GM19240 (cell line): ENCODE data around the gene AFF1.
"Not testable (repeated sequence)": the region's sequence is repeated elsewhere in the genome, so short reads cannot be mapped to it uniquely, and the experiment has no call there.

Experiments used
- DNase-seq: peaks from one replicate; pipeline ENCODE4 v3.0.0; 2011; ENCODE audit warnings: low spot score; ENCODE audit not compliant: insufficient read length

The AFF1 gene

GRCh38 chr4:87076690-87077358, 142.0 kb downstream of the AFF1 start:
- no peak for DNase-seq

- DNase-seq = no peak
Measured at GRCh38 chr4:87077914-87078585, 143.2 kb downstream of the AFF1 start.

DNA sequence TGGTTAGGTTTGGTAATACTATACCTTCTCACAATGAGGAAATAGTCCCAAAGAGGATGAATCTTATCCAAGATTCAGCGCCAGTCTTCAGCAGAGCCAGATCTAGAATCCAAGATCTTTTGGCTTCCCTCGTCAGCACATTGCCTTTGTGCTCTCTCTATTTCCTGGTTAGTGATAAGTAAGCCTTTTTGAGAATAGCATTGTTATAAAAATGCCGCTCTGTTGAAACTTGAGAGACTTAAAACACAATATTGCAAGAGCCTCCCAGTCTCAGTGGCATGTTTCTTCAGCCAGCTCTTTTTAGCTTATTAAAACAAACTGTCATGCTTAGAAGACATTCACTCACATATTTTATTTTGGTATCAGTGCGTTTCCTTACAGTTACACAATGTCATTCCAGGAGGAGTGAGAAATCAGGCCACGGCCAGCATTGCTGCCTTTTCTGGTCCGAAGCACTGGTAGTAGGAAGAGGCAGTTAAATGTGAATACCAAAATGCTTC, 144.2 kb downstream of the AFF1 start:
- DNase-seq = no peak

DNA sequence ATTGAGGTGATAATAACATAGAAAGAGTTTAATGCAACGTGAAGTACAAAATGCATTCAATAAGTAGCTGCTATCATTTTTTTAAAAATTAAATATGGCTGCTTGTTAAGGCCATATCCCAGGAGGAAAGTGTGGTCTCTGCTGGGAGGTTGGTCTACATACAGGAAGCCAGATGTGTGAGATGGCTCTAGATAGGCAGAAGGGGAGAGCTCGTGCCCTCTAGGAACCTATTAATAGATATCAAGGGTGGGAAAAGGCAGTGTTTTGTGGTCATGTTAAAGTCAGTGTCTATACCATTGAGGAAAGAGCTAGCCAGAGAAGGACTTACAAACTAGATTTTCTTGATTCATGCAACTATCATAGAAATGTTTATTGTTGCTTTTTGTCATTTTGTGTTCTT, 145.2 kb downstream of the AFF1 start:
- DNase-seq = no peak

DNA sequence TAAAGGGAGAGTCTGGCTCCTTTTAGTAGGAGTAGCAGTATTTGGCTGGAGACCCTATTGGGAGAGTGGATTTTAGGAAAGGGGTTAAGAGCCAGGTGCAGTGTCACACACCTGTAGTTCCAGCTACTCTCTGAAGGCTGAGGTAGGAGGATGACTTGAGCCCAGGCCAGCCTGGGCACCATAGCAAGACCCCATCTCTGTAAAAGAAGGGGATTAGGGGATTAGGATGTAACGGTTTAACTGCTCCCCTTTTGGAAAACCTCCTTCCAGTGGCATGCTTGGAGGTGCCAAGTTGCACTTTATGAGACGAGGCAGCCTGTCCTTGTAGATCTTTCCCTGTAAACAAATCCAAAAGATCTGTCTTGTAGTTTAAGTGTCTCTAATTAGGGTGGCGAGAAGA, 145.7 kb downstream of the AFF1 start:
- DNase-seq = no peak

DNA sequence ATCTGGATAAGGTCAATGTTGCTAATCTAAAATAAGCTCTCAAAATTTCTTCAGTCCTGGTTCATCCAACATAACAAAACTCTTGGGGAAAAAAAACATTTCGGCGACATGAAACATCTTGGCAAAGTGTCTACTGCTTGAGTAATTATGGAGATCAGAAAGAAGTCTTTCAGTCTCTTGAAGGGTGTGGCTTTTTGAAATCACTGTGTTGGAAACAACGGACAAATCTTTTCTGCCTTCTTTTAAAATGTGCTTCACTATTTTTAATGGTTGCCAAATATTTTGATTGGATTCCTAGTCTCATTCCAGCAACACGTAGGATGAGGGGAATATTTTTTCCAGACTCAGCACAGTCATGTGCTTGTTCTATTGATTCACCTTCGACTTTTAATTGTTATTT, 147.0 kb downstream of the AFF1 start:
- DNase-seq = no peak

- not testable (repeated sequence) for DNase-seq
Measured at GRCh38 chr4:87085732-87086131, 150.9 kb downstream of the AFF1 start.

GRCh38 chr4:87086143-87086805, 151.5 kb downstream of the AFF1 start:
- no peak for DNase-seq

GRCh38 chr4:87087015-87087414, 152.2 kb downstream of the AFF1 start:
- DNase-seq = no peak

GRCh38 chr4:87087420-87087819, 152.6 kb downstream of the AFF1 start:
- DNase-seq = no peak

- DNase-seq = no peak
Measured at GRCh38 chr4:87088186-87088585, 153.4 kb downstream of the AFF1 start.

DNA sequence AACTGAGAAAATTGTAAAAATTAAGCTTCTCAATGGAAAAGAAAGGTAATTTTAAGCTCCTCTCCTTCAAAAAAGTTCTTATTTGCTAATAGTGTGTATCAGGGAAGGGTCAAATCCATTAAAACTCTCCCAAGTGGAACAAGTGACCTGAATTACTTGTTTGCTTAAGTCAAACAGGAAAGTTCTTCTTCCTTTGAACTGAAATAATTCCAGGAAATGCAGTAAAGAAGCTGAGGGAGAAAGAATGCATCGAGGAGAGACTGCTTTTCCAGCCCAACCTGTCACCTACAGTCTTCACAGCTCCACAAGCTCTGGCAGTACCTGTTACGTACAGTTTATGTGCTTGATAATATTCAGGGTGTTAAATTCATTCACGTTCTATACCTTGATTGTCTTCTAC, 154.6 kb downstream of the AFF1 start:
- no peak for DNase-seq

DNA sequence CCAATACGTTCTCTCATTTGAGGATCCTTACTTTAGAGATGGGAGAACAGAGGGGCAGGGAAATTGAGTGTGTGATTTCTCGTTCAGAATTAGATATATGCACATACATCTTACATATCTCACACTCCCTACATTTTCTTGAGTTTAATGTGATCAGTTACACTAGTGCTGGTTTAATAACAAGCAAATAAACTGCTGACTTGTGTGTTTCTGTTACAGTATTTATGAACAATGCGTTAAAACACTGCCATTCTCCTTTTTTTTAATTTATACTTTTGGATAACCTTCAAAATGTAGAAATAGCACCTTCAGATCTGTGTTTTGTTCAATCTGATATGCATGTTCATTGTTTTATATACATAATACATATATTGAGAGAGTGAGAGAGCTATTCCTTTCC, 155.5 kb downstream of the AFF1 start:
- no peak for DNase-seq

DNA sequence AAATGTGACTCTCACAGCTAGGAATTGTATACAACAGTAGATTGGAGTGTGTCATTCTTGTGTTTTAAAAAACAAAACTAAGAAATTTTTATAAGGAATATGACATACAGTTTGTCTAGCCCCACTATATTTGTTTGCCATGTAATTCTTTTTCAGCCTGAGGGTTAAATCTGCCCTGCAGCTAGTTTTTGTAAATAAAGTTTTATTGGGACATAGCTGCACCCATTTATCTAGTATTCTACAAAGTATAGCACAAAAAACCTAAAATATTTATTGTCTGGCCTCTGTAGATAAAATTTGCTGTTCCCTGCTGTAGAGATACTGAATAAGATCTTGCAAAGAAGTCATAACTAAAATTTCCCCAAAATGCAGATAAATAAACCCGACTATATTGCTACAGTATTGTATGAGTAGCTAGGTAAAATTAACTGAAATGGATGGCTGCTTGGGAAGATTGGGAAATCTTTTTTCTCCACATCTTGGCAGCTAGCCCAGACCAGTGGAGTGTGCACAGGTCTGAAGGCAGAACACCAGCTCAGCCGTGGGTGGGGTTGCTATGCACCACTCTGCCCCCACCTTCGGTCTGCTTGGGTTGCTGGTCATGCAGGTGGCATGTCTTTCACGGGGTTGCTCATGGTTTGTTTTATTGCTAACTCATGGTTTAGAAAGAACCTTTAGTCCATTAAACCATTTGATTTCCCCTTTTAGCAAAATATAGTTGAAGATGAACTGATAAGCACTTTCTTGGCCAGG, 157.8 kb downstream of the AFF1 start:
- no peak for DNase-seq

GRCh38 chr4:87093443-87094123, 158.8 kb downstream of the AFF1 start:
- peak; percentile 59 for DNase-seq

GRCh38 chr4:87097075-87097474, 162.3 kb downstream of the AFF1 start:
- DNase-seq = no peak

GRCh38 chr4:87100168-87100567, 165.4 kb downstream of the AFF1 start:
- no peak for DNase-seq

GRCh38 chr4:87101543-87102199, 166.9 kb downstream of the AFF1 start:
- DNase-seq = no peak

DNA sequence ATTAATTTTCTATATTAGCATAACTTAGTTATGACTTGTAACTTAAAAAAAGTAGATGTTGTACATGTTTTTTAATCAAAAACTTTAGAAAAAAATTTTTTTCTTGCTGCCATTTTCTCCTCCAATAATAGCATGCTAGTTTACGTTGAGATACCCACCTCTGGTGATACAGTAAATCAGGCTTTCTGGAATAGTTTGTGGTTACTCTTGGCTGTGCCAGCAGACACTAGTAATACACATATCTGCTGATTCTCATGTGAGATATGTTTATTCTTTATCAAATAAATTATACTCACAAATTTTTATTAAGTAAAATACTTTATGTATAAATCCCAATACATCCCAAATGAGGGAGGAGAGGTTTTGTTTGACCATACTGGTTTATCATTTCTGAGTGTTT, 168.3 kb downstream of the AFF1 start:
- no peak for DNase-seq

DNA sequence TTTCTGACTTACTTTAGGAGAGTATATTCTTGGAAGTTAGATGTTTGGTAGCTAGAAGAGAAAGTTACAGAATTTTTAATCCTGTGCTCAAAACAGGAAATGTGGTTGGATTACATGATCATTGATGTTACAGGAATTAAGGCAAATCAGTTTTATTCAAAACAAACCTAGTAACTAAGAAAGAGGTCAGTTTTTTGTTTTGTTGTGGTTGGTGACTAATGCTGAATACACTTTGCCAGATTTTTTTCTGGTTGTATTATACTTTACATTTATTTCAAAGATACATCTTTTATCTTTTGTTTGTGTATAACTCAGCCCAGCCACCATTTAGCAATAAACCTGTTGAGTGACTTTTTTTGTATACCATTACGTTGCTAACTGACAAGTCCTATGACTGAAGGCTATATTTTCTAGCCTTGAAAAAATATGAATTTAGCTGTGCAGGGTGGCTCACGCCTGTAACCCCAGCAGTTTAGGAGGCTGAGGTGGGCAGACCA, 168.9 kb downstream of the AFF1 start:
- no peak for DNase-seq
